GM19397 (cell line): ENCODE results near the gene PRR9.

Experiments used
- ATAC-seq: cut with Tn5 transposase; IDR thresholded peaks from one replicate; pipeline ENCODE4 v1.9.1; 2021; ENCODE audit warnings: mild to moderate bottlenecking, moderate library complexity; ENCODE audit not compliant: unreplicated experiment

PRR9 gene

GRCh38 chr1:153262462-153263157, 45.2 kb downstream of the PRR9 start:
- ATAC-seq, result no peak

- ATAC-seq, result no peak
These were observed 48.1 kb downstream of the PRR9 start for GRCh38 chr1:153265457-153265856.
